SK-N-MC (cell line): ENCODE data around the gene ANKRD30A.
"Not testable (repeated sequence)": the region's sequence is repeated elsewhere in the genome, so short reads cannot be mapped to it uniquely, and the experiment has no call there.

Experiments
- EZH2 ChIP-seq: fragments of 200-600 bp; sonication (generic); IDR thresholded peaks from one replicate; pipeline ENCODE4 v1.6.1; 2017; ENCODE audit warnings: antibody characterized with exemption
- FOXP2 ChIP-seq: optimal IDR thresholded peaks from 2 replicates; pipeline ENCODE3; 2011; ENCODE audit warnings: mild to moderate bottlenecking, moderate library complexity; ENCODE audit not compliant: insufficient read depth; ENCODE audit errors: extremely low read length, control extremely low read depth
- POLR2AphosphoS5 ChIP-seq: IDR thresholded peaks from 2 replicates; pipeline ENCODE4 v1.6.1; 2012; ENCODE audit warnings: mild to moderate bottlenecking, low read depth, low read length, borderline replicate concordance

DNA sequence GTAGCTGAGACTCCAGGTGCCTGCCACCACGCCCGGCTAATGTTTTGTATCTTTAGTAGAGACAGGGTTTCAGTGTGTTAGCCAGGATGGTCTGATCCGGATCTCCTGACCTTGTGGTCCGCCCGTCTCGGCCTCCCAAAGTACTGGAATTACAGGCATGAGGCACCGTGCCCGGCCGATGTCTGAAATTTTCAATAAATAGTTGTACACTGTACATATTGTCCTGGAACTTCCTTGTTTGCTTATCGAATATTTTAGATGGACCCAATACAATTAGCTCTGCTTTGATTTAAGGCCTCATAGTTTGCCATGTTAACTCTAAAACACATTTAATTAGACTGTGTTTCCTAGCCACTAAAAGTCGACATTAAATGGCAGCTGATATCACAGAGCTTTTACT, 57.3 kb downstream of the ANKRD30A start:
- not testable (repeated sequence) for TF ChIP-seq EZH2, POLR2AphosphoS5, FOXP2
